Ecto neural progenitor cell (in vitro differentiated cells): ENCODE measurements around the gene NCR2.

ENCODE experiments used
- DNase-seq: peaks from one replicate; pipeline ENCODE4 v3.0.0-alpha.2; 2018; ENCODE audit warnings: low spot score

NCR2 gene

DNA sequence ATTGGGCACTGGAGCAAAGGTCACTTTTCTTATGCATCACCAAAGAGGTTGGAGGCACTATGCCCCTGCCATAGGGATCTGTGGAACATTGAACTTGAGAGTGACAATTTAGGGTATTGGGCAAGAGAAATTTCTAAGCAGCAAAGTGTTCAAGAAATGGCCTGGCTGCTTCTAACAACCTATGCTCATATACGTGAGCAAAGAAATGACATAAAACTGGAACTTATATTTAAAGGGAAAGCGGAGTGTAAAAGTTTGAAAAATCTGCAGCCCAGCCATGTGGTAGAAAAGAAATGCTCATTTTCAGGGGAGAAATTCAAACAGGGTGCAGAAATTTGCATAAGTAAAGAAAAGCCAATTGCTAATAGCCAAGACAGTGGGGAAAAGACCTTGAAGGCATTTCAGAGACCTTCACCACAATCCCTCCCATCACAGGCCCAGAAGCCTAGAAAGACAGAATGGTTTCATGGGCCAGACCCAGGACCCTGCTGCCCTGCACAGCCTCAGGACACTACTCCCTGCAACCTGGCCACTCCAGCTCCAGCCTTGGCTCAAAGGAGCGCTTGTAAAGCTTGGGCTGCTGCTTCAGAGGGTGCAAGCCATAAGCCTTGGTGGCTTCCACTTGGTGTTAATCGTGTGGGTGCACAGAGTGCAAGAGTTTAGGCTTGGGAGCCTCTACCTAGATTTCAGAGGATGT lies 24.4 kb downstream of the NCR2 start:
- peak; percentile 3 for DNase-seq

- DNase-seq = no peak
Measured at GRCh38 chr6:41360314-41360685, 24.9 kb downstream of the NCR2 start.

- DNase-seq = no peak
Measured at GRCh38 chr6:41366150-41366549, 30.7 kb downstream of the NCR2 start.

DNA sequence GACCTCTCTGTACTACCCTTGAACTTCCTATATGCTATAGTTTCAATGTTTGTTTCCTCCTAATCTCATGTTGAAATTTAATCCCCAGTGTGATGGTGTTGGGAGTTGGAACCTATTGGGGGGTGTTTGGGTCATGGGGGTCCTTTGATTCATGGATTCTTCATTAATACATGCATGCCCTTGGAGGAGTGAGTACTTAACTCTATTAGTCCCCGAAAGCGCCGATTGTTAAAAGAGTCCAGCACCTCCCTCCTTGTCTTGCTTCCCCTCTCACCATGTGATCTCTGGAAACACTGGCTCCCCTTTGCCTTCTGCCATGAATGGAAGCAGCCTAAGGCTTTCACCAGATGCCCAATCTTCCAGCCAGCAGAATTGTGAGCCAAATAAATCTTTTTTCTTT lies 31.7 kb downstream of the NCR2 start:
- peak; percentile 19 for DNase-seq

- DNase-seq = peak; percentile 85
Measured at GRCh38 chr6:41367700-41368099, 32.3 kb downstream of the NCR2 start.

DNA sequence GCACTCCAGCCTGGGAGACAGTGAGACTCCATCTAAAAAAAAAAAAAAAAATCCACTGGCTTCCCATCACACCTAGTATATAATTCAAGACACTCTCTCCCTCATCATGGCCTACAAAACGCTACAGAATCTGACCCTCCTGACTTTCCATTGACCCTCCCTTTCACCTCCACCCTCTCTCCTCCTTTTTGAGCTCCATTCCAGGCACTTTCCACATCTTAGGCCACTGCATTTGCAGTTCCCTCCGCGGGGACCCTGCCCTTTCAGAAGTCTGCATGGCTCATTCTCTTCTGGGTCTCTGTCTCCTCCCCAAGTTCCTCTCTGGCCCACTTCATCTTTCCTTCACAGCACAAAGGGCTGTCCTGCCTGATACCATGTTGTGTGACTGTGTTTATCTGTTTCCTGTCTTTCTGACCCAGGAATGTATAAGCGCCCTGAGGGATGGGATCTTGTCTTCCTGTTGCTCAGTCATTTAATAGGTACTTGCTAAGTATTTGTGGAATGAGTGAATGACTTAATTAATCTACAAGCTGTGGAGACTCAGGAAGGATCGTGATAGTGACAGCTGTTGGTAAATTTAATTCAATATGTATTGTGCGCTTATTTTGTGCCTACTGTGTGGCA lies 35.2 kb downstream of the NCR2 start:
- DNase-seq = peak; percentile 38

GRCh38 chr6:41371461-41371991 lies 36.1 kb downstream of the NCR2 start:
- DNase-seq = peak; percentile 81

DNA sequence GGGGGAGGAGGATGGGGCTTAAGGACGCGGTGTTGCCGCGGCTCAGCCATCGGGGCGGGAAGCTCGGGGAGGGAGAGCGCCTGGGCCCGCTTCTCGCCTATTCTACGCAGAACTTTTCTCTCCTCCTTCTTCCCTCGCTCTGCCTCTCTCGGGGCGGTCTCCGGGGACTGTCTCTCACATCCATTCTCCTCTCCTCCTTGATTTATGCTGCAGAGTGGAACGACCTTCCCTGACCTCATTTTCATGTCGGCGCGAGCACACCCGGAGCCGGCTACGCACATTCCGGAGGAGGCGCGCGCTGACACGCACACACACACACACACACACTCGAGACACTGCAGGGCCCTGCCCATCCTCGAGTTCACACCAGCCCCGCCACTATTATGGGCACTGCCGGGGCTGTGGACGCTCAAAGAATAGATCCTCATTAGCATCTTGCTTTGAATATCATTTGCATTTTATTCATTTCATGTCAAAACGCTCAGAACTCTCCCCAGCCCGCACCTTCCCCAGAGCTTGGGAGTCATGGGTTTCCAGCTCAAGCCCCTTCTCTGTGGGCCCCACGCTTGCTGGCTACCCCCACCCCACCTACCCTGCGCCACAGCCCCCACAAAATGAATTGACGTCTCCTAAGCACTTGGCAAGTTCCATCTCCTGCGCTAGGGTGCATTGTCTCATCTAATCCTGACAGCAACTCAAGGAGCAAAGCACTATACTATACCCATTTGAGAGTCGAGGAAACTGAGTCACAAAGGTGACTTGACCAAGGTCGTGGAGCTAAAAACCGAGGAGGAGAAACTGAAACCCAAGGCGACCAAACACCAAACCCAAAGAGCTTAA lies 36.8 kb downstream of the NCR2 start:
- peak; percentile 67 for DNase-seq

GRCh38 chr6:41372832-41373626 lies 37.6 kb downstream of the NCR2 start:
- peak; percentile 65 for DNase-seq

- no peak for DNase-seq
Measured at GRCh38 chr6:41373627-41373918, 38.2 kb downstream of the NCR2 start.

DNA sequence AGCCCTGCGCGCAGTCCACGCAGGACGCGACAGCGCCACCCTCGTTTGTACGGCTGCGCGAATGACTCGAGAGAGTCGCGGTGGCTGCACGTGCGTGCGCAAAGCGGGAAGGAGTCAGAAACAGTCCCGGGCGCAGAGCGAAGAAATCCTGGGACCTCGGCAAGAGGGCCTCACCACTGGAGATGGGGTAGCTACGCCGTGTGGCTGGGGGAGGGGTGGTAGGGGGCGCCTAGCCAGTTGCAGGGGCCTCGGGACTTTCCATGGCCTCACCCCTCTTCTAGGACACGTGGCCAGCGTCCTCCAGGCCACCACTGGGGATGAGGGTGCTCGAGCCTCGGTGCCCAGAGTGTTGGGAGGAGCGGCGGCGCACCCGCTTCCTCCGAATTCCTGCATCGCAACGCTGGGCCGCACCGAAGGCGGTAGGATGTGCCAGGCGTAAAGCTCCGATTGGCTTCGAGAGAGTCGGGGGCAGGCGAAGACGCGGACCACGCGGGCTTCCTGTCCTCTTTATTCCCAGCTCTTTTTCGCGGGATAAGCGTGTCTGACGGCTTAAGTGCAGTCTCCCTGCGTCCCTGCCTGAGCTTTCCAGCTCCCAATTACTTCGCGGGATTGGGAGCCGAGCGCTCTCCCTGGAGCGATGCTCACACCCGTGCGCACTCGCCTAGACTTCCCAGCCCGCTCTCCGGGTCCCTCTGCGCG lies 38.7 kb downstream of the NCR2 start:
- peak; percentile 67 for DNase-seq

DNA sequence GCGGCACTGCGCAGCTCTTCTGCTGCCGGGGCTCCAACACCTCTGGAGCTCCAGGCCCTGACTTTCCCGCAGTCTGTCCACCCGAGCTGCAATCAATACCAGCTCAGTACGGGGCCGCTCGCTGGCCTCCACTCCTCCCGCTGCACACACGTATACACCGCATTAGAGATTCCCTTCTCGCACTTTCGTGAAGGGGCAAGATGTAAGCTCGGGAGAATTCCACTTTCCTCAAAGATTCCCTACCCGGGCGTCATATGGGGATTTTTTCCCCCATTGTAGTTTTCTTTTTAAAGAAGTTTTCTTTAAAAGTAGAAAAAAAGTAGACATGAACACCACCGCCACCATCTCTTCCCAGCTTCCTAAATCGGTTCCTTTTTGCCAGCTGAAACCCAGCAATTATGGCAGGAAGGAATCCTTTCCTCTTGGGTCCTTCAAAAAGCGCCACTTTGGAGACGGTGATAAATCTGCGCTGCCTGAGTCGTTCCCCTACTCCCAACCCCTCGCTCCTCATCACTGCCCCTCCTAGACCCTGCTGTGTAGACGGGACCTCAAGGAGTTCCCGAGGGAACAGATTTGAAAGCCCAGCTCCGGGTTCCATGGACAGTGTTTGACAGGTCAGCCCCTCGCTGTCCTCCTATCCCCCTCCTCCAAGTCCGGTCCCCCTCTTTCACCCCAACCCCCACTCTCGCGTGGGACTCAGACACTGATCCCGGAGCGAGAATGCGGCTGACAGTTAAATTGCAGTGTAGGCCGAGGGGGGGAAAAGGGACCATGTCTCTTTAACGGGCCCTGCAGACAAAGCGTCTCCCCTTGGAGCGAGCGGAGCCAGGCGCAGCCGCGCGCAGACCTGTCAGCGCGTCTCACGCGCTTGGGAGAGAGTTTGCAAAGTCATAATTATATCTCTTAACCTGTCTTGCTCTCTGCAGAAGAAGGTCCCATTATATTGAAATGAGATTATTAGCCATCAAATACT lies 39.5 kb downstream of the NCR2 start:
- peak; percentile 51 for DNase-seq

- DNase-seq = peak; percentile 55
Measured at GRCh38 chr6:41375598-41376151, 40.3 kb downstream of the NCR2 start.

- DNase-seq = no peak
Measured at GRCh38 chr6:41376176-41376575, 40.8 kb downstream of the NCR2 start.

- DNase-seq = no peak
Measured at GRCh38 chr6:41377071-41377470, 41.7 kb downstream of the NCR2 start.

GRCh38 chr6:41379306-41379705 lies 43.9 kb downstream of the NCR2 start:
- DNase-seq = no peak

GRCh38 chr6:41386594-41386993 lies 51.2 kb downstream of the NCR2 start:
- DNase-seq = no peak

DNA sequence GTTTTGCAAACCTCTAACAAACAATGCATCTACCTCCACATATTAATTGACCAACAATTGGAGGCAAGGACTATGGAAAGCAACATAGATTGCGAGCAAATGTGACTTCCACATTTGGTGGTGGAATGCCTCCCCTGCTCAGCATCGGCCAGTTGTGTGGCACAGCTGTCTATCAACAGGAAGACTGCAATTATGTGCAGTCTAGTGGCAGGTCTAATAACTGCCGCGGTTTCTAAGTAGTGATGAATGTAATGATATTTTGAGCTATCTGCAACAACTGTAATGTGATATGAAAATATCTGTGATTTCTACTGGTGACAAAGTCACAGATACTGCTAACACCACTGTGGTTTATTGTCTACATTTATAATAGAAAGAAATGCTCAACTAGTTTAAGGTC lies 56.8 kb downstream of the NCR2 start:
- no peak for DNase-seq

GRCh38 chr6:41396335-41396734 lies 60.9 kb downstream of the NCR2 start:
- no peak for DNase-seq

DNA sequence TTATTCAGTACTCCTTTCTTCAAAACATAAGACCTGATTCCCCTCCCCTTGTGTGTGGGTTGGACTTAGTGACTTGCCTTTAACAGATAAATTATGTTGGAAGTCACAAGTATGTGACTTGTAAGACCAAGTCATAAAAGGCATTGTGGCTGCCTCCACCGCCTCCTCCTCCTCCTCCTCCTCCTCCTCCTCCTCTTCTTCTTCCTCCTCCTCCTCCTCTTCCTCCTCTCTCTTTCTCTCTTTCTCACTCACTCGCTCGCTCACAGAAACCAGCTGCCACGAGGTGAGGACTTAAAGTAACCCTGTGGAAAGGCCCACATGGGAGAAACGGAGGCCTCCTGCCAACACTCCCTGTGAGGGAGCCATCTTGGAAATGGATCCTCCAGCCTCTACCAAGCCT lies 64.0 kb downstream of the NCR2 start:
- DNase-seq = no peak
